ENCODE measurements around the gene ATAD3B.
A peak's percentile ranks its signal among the peaks of the same experiment; 100 is the strongest.
"Not testable (repeated sequence)": the region's sequence is repeated elsewhere in the genome, so short reads cannot be mapped to it uniquely, and the experiment has no call there.

ATAD3B gene

DNA sequence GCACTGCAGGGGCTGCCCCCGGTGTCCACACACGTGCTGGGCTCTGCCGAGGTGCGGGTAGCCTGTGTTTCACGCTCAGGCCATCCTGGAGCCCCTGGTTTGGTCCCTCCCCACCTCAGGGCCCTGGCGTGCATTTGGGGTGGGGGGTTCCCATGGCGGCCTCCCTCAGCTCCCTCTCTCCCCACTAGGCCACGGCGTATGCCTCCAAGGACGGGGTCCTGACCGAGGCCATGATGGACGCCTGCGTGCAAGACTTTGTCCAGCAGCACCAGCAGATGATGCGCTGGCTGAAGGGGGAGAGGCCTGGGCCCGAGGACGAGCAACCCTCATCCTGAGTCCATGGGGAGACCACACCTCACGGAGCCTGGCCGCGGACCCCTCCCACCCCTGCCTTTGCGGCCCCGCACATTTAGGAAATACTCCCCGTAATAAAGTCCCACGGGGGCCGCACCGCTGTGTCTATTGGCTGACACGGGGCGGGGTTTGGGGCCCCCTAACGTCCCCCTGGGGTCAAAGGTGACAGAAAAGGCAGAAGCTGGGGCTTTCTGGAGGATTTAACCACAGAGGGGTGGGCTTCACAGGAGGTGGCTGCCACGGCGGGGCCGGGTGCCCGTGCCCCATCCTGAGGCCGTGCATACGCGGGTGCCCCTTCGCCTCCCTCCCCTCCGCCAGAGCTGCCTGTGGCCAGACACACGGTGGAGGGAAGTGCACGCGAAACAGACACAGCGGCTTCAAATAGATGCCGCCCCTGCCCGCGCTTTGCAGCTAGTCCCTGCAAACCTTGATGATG, 3.2 kb upstream of the ATAD3B start:
- H3K9me3 ChIP-seq; H3K4me3 ChIP-seq; H3K4me1 ChIP-seq; in situ Hi-C loops (cut with MboI; ENCODE audit: low sequenced_read_pairs); H3K36me3 ChIP-seq (replicated peaks); H3K27me3 ChIP-seq (ENCODE audit: low read depth); DNase-seq (ENCODE audit: low spot score in 2 of 2): not testable (repeated sequence)

DNA sequence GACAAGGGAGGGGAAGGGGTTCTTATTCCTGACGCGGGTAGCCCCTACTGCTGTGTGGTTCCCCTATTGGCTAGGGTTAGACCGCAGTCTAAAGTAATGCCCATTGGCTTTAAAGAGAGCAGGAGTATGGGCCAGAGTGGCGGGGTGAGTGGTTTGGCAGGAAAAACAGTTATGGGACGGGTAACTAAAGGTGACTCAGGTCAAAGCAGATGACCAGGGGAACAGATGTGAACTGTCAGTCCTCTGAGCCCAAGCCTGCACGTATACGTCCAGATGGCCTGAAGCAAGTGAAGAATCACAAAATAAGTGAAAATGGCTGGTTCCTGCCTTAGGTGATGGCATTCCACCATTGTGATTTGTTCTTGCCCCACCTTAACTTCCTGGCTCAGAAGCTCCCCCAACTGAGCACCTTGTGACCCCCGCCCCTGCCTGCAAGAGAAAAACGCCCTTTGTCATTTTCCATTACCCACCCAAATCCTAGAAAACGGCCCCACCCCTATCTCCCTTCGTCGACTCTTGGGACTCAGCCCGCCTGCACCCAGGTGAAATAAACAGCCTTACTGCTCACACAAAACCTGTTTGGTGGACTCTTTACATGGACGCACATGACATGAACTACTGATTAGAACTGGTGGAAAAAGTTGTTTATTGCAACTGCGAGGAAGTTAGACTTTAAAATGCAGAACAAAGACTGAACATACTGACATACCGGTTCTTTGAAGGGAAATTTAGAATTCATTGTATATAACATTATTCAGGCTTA, 758 bp upstream of the ATAD3B start:
- DNase-seq (ENCODE audit: low spot score in 2 of 2): peak in 1 of 2 experiments; percentile 35
- Histone ChIP-seq H3K27me3 (ENCODE audit: low read depth) (no peaks in the 10 kb centered on the region), H3K36me3 (replicated peaks) (no peaks in the 10 kb centered on the region; the same call in none of the 2 replicates), H3K9me3 (no peaks in the 10 kb centered on the region), H3K4me1 (0 out of 2 replicates have a peak, but pooled peaks cover 7% of the 10 kb centered on the region), H3K4me3 (peak overlapping the region; percentile 74)
- in situ Hi-C loops (cut with MboI; ENCODE audit: low sequenced_read_pairs): no loop called here

DNA sequence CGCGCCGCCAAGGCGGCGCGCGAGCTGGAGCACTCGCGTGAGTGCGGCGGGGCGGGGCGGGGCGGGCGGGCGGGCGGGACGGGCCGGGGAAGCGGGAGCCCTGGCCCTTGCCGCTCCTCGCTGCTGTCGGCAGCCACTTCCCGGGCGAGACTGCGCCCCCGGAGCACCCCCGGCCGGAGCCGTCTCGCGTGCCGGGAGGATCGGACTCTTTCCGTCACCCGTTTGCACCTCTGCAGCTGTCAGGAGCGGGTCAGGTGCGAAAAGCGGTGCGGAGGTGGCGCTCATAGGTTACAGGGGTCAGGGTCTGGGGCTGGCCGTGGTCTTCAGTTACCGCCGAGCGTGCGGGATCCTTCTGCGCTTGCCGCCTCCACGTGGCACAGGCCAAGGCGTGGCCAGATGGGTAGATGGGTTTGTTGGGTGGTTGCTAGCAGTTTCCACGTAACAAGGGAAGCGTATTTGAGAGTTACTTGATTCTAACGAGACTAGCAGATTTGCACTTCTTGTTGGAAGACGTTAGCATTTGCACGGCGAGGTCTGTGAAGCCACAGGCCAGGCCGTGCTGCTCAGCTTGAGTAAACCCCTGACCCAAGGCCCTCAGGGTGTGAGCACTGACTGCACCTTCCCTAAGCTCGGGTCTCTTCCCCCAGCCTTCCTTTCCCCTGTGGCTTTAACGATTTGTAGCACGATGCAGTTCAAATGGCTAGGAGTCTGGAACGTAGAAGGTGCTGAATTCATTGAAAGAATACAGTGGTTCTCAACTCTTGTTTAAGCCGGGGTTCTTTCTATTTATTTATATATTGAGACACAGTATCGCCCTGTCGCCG, 700 bp downstream of the ATAD3B start:
- H3K36me3 ChIP-seq (replicated peaks); H3K4me1 ChIP-seq; H3K9me3 ChIP-seq; H3K27me3 ChIP-seq (ENCODE audit: low read depth); DNase-seq (ENCODE audit: low spot score in 2 of 2); in situ Hi-C loops (cut with MboI; ENCODE audit: low sequenced_read_pairs): not testable (repeated sequence)
- peak overlapping the region; percentile 74 for H3K4me3 ChIP-seq

DNA sequence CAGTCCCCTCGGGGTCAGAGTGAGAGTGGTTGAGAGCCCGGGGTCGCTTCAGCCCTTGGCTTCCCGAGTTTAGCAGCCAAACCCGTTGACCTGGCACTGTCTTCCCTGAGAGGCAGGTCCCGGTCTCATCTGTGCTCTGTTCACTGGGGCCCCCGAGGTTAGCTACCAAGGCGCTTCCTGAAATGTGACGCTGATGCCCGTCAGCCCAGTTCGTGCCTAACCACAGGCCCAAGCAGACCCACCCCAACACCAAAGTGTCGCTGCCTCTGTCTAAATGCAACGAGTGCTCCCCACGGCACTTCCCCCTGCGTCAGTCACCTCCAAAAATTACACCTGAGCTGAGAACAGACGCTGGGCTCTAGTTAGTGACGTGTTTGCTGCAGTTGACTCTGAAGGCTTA, 4.4 kb downstream of the ATAD3B start:
- DNase-seq (ENCODE audit: low spot score in 2 of 2); H3K4me3 ChIP-seq; in situ Hi-C loops (cut with MboI; ENCODE audit: low sequenced_read_pairs); H3K9me3 ChIP-seq; H3K4me1 ChIP-seq; H3K27me3 ChIP-seq (ENCODE audit: low read depth): not testable (repeated sequence)
- peaks cover 35% of the 10 kb centered on the region for H3K36me3 ChIP-seq (replicated peaks)

DNA sequence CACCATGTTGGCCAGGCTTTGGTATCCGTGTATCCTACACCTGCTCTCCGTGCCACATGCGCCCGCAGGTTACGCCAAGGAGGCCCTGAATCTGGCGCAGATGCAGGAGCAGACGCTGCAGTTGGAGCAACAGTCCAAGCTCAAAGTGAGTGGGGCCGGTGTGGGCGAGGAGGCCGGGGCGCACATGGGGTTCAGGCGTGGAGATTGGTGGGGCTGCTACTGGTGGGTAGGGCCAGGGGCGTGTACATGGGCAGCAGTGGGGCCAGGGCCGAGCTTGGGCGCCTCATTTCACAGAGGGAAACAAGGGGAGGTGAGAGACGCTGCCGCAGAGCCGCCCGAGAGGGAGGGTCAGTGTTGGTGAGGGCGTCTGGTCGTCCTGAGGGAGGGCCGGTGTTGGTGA, 5.6 kb downstream of the ATAD3B start:
- H3K36me3 ChIP-seq (replicated peaks): peaks cover 39% of the 10 kb centered on the region
- no peaks in the 10 kb centered on the region for H3K4me1 ChIP-seq
- no peak overlapping the region for H3K4me3 ChIP-seq
- in situ Hi-C loops (cut with MboI; ENCODE audit: low sequenced_read_pairs): no loop called here
- H3K9me3 ChIP-seq: no peaks in the 10 kb centered on the region
- no peak for DNase-seq (ENCODE audit: low spot score in 2 of 2)
- H3K27me3 ChIP-seq (ENCODE audit: low read depth): no peaks in the 10 kb centered on the region

DNA sequence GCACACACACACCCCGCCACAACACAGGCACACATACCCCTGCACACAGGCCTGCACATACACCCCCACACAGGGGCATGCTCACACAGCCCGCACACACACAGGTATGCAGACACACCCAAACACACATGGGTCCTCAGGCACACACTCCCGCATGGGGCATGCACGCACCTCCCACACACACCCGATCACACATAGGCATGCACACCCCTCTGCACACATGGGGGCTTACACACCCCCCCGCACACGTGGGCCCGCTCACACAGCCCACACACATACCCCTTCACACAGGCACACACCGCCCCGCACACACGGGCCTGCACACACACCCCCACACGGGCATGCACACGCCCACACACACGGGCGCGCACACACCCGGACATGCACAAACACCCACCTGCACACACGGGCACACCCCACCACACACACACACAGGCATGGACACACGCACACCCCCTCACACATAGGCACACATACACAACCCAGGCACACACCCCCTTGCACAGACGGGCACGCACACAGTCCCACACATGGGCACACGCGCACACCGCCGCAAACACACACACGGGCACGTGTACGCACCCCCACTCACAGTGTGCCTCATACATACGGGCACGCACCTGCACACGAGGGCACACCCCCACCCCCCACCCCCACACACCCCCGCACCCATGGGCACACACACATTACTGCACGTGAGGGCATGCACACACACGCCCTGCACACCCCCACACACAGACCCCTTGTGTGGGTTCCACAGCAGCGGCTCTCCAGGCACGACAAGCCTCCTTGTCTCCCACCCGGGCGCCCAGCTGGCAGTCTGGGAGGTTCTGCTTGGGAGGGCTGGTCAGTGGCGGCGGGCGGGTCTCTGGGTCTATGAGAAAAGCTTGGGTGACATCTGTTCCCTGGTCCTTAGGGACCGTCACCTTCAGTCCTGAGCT, 8.3 kb downstream of the ATAD3B start:
- Histone ChIP-seq H3K9me3 (no peaks in the 10 kb centered on the region), H3K4me1 (no peaks in the 10 kb centered on the region), H3K36me3 (replicated peaks) (peaks cover 62% of the 10 kb centered on the region), H3K27me3 (ENCODE audit: low read depth) (no peaks in the 10 kb centered on the region), H3K4me3 (no peak overlapping the region)
- no peak for DNase-seq (ENCODE audit: low spot score in 2 of 2)
- in situ Hi-C loops (cut with MboI; ENCODE audit: low sequenced_read_pairs): no loop called here

DNA sequence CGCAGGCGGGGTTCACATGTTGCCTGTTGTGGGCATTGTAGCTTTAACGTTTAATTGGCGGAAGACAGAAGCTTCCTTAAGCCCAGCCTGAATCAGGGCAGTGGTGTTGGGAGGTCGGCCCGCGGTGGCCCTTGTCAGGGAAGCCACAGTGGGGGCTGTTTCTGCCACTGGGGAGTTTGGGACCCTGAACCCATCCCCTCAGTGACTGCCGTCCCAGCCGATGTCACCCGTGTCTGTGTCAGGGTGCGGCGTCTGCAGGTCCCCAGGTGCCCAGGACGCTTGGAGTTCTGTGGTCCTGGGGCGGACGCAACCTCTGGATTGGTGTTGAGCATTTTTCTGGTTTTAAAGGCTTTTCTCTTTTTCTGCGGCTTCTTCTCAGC, 8.9 kb downstream of the ATAD3B start:
- H3K4me3 ChIP-seq; H3K27me3 ChIP-seq (ENCODE audit: low read depth); DNase-seq (ENCODE audit: low spot score in 2 of 2); in situ Hi-C loops (cut with MboI; ENCODE audit: low sequenced_read_pairs); H3K9me3 ChIP-seq; H3K4me1 ChIP-seq: not testable (repeated sequence)
- H3K36me3 ChIP-seq (replicated peaks): peaks cover 62% of the 10 kb centered on the region

DNA sequence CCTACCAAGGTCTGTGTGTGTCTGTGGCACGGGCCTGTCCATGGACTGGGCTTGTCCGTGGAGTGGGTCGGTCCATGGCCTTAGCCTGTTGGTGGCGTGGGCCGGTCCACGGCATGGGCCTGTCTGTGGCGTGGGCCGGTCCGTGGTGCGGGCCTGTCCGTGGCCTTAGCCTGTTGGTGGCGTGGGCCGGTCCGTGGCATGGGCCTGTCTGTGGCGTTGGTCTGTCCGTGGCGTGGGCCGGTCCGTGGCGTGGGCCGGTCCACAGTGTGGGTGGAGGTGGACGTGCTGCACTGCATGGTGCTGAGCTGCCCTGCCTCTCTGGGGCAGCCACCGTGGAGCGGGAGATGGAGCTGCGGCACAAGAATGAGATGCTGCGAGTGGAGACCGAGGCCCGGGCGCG, 10.2 kb downstream of the ATAD3B start:
- H3K27me3 ChIP-seq (ENCODE audit: low read depth); H3K4me3 ChIP-seq; in situ Hi-C loops (cut with MboI; ENCODE audit: low sequenced_read_pairs); H3K4me1 ChIP-seq; DNase-seq (ENCODE audit: low spot score in 2 of 2); H3K9me3 ChIP-seq: not testable (repeated sequence)
- H3K36me3 ChIP-seq (replicated peaks): peaks cover 64% of the 10 kb centered on the region

DNA sequence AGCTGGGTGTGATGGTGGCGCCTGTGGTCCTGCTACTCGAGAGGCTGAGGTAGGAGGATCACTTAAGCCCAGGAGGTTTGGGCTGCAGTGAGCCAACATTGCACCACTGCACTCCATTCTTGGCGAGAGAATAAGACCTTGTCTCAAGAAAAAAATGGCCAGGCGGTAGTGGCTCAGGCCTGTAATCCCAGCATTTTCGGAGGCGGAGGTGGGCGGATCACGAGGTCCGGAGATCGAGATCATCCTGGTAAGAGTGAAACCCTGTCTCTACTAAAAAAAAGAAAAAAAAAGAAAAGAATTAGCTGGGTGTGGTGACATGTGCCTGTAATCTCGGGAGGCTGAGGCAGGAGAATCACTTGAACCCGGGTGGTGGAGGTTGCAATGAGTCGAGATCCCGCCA, 11.3 kb downstream of the ATAD3B start:
- no peaks in the 10 kb centered on the region for H3K4me1 ChIP-seq
- in situ Hi-C loops (cut with MboI; ENCODE audit: low sequenced_read_pairs): no loop called here
- peaks cover 58% of the 10 kb centered on the region for H3K36me3 ChIP-seq (replicated peaks)
- H3K4me3 ChIP-seq: no peak overlapping the region
- no peaks in the 10 kb centered on the region for H3K9me3 ChIP-seq
- no peak for DNase-seq (ENCODE audit: low spot score in 2 of 2)
- H3K27me3 ChIP-seq (ENCODE audit: low read depth): no peaks in the 10 kb centered on the region

DNA sequence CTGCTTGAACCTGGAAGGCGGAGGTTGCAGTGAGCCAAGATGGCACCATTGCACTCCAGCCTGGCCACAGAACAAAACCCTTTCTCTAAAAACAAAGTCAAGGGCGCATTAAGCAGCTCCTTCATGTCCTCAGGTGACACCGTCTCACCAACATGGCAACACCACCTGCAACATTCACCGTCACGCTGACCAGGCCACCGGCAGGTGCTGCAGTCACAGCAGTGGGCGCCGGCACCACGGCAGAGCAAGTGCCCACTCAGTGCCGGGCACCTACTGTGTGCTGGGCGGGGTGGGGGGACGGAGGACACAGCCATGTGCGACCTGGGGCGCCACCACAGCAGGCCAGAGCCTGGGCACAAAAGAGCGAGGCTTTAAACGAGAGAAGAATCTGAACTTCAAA, 12.1 kb downstream of the ATAD3B start:
- Histone ChIP-seq H3K27me3 (ENCODE audit: low read depth) (no peaks in the 10 kb centered on the region), H3K36me3 (replicated peaks) (peaks cover 61% of the 10 kb centered on the region), H3K4me1 (no peaks in the 10 kb centered on the region), H3K9me3 (no peaks in the 10 kb centered on the region), H3K4me3 (no peak overlapping the region)
- in situ Hi-C loops (cut with MboI; ENCODE audit: low sequenced_read_pairs): no loop called here
- DNase-seq (ENCODE audit: low spot score in 2 of 2): no peak

DNA sequence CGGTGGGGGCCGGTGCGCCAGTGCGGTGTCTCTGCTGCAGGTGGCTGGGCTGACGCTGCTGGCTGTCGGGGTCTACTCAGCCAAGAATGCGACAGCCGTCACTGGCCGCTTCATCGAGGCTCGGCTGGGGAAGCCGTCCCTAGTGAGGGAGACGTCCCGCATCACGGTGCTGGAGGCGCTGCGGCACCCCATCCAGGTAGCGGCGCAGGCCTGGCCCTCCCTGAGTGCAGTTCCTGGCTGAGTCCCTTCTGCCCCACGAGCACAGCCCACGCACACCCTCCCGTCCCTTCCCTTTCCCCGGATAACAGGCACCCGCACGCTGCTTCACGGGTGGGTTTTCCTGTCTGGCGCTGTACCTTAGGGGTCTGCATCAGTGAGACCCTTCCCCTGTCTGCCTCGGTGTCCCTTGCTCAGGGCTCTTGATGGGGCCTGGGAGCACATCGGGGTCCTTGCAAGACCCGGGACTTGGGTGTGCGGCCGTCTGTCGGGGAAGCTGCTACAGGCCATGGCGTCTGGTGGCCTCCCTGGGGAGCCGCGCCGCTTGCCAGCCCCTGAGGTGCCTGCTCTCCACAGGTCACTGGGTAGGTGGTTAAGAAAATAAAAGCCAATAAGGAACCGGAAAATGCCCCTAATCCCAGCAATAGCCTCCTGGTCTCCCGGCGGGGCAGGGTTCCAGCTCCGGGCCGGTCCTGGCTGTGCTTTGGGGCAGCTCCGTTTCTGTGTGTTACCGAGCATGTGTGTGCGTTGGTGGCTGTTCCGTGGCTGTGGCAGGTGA, 13.6 kb downstream of the ATAD3B start:
- peaks cover 66% of the 10 kb centered on the region for H3K36me3 ChIP-seq (replicated peaks)

DNA sequence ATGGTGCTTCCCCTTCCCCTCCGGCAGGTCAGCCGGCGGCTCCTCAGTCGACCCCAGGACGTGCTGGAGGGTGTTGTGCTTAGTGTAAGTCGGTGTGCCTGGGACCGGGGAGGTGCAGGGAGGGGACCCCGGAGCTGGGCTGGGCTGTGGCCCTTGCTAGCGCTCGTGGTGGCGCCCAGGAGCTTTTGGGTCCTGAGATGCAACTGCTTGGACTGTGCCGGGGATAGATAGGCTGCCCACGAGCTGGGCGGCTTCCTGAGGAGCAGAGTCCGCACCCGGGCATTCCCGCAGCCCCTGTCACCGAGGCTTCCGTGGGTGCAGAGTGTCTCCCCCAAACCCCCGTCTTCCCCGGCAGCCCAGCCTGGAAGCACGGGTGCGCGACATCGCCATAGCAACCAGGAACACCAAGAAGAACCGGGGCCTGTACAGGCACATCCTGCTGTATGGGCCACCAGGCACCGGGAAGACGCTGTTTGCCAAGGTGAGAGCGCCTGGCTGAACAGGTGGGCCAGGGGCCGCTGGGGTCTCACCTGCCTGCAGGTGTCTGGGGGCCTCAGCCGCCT, 14.3 kb downstream of the ATAD3B start:
- peaks cover 68% of the 10 kb centered on the region for H3K36me3 ChIP-seq (replicated peaks)
- H3K27me3 ChIP-seq (ENCODE audit: low read depth); in situ Hi-C loops (cut with MboI; ENCODE audit: low sequenced_read_pairs): not testable (repeated sequence)

More for the DNA sequence above, 13.6 kb downstream of the ATAD3B start:
- DNase-seq (ENCODE audit: low spot score in 2 of 2); H3K27me3 ChIP-seq (ENCODE audit: low read depth); H3K4me3 ChIP-seq; H3K9me3 ChIP-seq; in situ Hi-C loops (cut with MboI; ENCODE audit: low sequenced_read_pairs); H3K4me1 ChIP-seq: not testable (repeated sequence)

More for the DNA sequence above, 14.3 kb downstream of the ATAD3B start:
- DNase-seq (ENCODE audit: low spot score in 2 of 2); H3K4me1 ChIP-seq; H3K4me3 ChIP-seq; H3K9me3 ChIP-seq: not testable (repeated sequence)
